MM.1S (cell line): ENCODE measurements around the gene CXCR1.

Source experiments
- DNase-seq: peaks from one replicate; pipeline ENCODE4 v3.0.0-alpha.2; 2015
- H2AFZ ChIP-seq: fragments of 300-600 bp; sonication (generic); 2 replicates; pipeline ENCODE4 v1.6.0; 2016; ENCODE audit warnings: antibody characterized with exemption, low read length
- H3F3A ChIP-seq: fragments of 300-600 bp; sonication (generic); 2 replicates; pipeline ENCODE4 v1.6.1; 2016; ENCODE audit warnings: mild to moderate bottlenecking, antibody characterized with exemption, low read length, moderate library complexity, mixed read lengths; ENCODE audit not compliant: insufficient read depth
- H3K27ac ChIP-seq: fragments of 300-600 bp; sonication (generic); 2 replicates; pipeline ENCODE4 v1.5.1; 2016; ENCODE audit warnings: mild to moderate bottlenecking, low read length
- H3K27me3 ChIP-seq: fragments of 300-600 bp; sonication (generic); replicated peaks from 2 replicates; pipeline ENCODE4 v1.6.0; 2016; ENCODE audit warnings: low read length; ENCODE audit not compliant: insufficient read depth
- H3K36me3 ChIP-seq: fragments of 300-600 bp; sonication (generic); replicated peaks from 2 replicates; pipeline ENCODE4 v1.6.1; 2016; ENCODE audit warnings: mild to moderate bottlenecking, low read length, mixed read lengths; ENCODE audit not compliant: insufficient read depth
- H3K4me1 ChIP-seq: fragments of 300-600 bp; sonication (generic); 2 replicates; pipeline ENCODE4 v1.6.1; 2016; ENCODE audit warnings: low read length, mixed read lengths
- H3K4me2 ChIP-seq: fragments of 300-600 bp; sonication (generic); 2 replicates; pipeline ENCODE4 v1.6.0; 2016; ENCODE audit warnings: low read depth, low read length
- H3K4me3 ChIP-seq: fragments of 300-600 bp; sonication (generic); 2 replicates; pipeline ENCODE4 v1.5.1; 2016; ENCODE audit warnings: low read length, mixed read lengths
- H3K79me2 ChIP-seq: fragments of 300-600 bp; sonication (generic); 2 replicates; pipeline ENCODE4 v1.6.1; 2016; ENCODE audit warnings: mixed run types, low read length, mixed read lengths
- H3K9ac ChIP-seq: fragments of 300-600 bp; sonication (generic); 2 replicates; pipeline ENCODE4 v1.6.1; 2016; ENCODE audit warnings: low read length, mixed read lengths
- H3K9me2 ChIP-seq: fragments of 300-600 bp; sonication (generic); replicated peaks from 2 replicates; pipeline ENCODE4 v1.6.1; 2016; ENCODE audit warnings: mild to moderate bottlenecking, low read length, mixed read lengths; ENCODE audit not compliant: insufficient read depth
- H3K9me3 ChIP-seq: fragments of 300-600 bp; sonication (generic); replicated peaks from 2 replicates; pipeline ENCODE4 v1.6.1; 2016; ENCODE audit warnings: mild to moderate bottlenecking, low read length, mixed read lengths; ENCODE audit not compliant: insufficient read depth
- H4K20me1 ChIP-seq: fragments of 300-600 bp; sonication (generic); 2 replicates; pipeline ENCODE4 v1.6.1; 2016; ENCODE audit warnings: mild to moderate bottlenecking, low read length, moderate library complexity, mixed read lengths; ENCODE audit not compliant: insufficient read depth
- EZH2 ChIP-seq: fragments of 300-600 bp; sonication (generic); optimal IDR thresholded peaks from 2 replicates; pipeline ENCODE3; 2017; ENCODE audit warnings: low read depth, mild to moderate bottlenecking, antibody characterized with exemption, low read length, mixed read lengths
- EZH2phosphoT487 ChIP-seq: fragments of 300-600 bp; sonication (generic); IDR thresholded peaks from 2 replicates; pipeline ENCODE4 v1.6.1; 2018; ENCODE audit warnings: antibody characterized with exemption, low read length
- TF ChIP-seq, protein P1 (sequence below): fragments of 300-600 bp; sonication (generic); IDR thresholded peaks from 2 replicates; pipeline ENCODE4 v1.5.1; 2016; ENCODE audit warnings: antibody characterized with exemption, low read length, mixed read lengths

Gene CXCR1

GRCh38 chr2:218145124-218145523 lies 21.6 kb downstream of the CXCR1 start:
- Histone ChIP-seq H3K36me3 (no peaks in the 10 kb centered on the region), H3K27ac (no peak overlapping the region), H3K4me2 (no peak overlapping the region), H3K79me2 (no peaks in the 10 kb centered on the region), H3F3A (no peaks in the 10 kb centered on the region), H3K4me3 (no peak overlapping the region), H3K9me2 (no peaks in the 10 kb centered on the region), H3K4me1 (no peaks in the 10 kb centered on the region), H3K9me3 (no peaks in the 10 kb centered on the region), H3K27me3 (no peaks in the 10 kb centered on the region), H2AFZ (no peak overlapping the region), H3K9ac (no peak overlapping the region), H4K20me1 (no peaks in the 10 kb centered on the region)
- DNase-seq = no peak
- TF ChIP-seq EZH2 (no peak), EZH2phosphoT487 (no peak)
- TF ChIP-seq, protein P1, sequence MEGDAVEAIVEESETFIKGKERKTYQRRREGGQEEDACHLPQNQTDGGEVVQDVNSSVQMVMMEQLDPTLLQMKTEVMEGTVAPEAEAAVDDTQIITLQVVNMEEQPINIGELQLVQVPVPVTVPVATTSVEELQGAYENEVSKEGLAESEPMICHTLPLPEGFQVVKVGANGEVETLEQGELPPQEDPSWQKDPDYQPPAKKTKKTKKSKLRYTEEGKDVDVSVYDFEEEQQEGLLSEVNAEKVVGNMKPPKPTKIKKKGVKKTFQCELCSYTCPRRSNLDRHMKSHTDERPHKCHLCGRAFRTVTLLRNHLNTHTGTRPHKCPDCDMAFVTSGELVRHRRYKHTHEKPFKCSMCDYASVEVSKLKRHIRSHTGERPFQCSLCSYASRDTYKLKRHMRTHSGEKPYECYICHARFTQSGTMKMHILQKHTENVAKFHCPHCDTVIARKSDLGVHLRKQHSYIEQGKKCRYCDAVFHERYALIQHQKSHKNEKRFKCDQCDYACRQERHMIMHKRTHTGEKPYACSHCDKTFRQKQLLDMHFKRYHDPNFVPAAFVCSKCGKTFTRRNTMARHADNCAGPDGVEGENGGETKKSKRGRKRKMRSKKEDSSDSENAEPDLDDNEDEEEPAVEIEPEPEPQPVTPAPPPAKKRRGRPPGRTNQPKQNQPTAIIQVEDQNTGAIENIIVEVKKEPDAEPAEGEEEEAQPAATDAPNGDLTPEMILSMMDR = no peak

GRCh38 chr2:218138047-218138446 lies 28.7 kb downstream of the CXCR1 start:
- H3K27ac ChIP-seq = no peak overlapping the region
- H3K27me3 ChIP-seq = no peaks in the 10 kb centered on the region
- H3K9ac ChIP-seq = no peak overlapping the region
- no peaks in the 10 kb centered on the region for H3F3A ChIP-seq
- DNase-seq = no peak
- H3K79me2 ChIP-seq = no peaks in the 10 kb centered on the region
- TF ChIP-seq EZH2 (no peak), EZH2phosphoT487 (no peak)
- TF ChIP-seq, protein P1 = no peak
- H3K4me1 ChIP-seq = no peaks in the 10 kb centered on the region
- H2AFZ ChIP-seq = no peak overlapping the region
- no peaks in the 10 kb centered on the region for H3K9me2 ChIP-seq
- H3K4me3 ChIP-seq = no peak overlapping the region
- H3K4me2 ChIP-seq = no peak overlapping the region
- no peaks in the 10 kb centered on the region for H3K9me3 ChIP-seq
- no peaks in the 10 kb centered on the region for H4K20me1 ChIP-seq
- H3K36me3 ChIP-seq = no peaks in the 10 kb centered on the region

DNA sequence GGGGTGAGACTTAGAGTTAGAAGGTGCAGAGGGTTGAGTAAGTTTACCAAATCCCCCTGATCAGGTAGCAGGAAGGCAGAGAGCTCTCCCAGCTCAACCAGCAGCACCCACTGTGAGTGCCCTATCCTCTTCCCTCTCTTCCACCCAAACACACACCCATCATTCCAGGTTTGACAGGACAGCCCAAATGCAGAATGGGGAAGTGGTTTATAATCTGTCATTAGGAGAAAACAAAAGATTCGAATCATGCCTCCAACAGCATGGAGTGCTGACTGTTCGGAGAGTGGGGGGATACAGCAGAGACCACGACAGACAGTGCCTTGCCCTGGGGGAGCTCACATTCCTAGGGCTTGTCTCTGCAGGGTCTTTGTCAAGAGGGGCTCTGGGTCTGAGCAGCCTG lies 29.2 kb downstream of the CXCR1 start:
- no peaks in the 10 kb centered on the region for H3K4me1 ChIP-seq
- H3K9me3 ChIP-seq = no peaks in the 10 kb centered on the region
- no peaks in the 10 kb centered on the region for H4K20me1 ChIP-seq
- no peak overlapping the region for H3K27ac ChIP-seq
- no peaks in the 10 kb centered on the region for H3K36me3 ChIP-seq
- no peak overlapping the region for H2AFZ ChIP-seq
- no peaks in the 10 kb centered on the region for H3K9me2 ChIP-seq
- DNase-seq = no peak
- no peak overlapping the region for H3K9ac ChIP-seq
- H3K79me2 ChIP-seq = no peaks in the 10 kb centered on the region
- H3F3A ChIP-seq = no peaks in the 10 kb centered on the region
- TF ChIP-seq, protein P1 = no peak
- TF ChIP-seq EZH2 (no peak), EZH2phosphoT487 (no peak)
- no peak overlapping the region for H3K4me2 ChIP-seq
- no peaks in the 10 kb centered on the region for H3K27me3 ChIP-seq
- H3K4me3 ChIP-seq = no peak overlapping the region
